ENCODE data around the gene RASGRP3.

Gene RASGRP3

DNA sequence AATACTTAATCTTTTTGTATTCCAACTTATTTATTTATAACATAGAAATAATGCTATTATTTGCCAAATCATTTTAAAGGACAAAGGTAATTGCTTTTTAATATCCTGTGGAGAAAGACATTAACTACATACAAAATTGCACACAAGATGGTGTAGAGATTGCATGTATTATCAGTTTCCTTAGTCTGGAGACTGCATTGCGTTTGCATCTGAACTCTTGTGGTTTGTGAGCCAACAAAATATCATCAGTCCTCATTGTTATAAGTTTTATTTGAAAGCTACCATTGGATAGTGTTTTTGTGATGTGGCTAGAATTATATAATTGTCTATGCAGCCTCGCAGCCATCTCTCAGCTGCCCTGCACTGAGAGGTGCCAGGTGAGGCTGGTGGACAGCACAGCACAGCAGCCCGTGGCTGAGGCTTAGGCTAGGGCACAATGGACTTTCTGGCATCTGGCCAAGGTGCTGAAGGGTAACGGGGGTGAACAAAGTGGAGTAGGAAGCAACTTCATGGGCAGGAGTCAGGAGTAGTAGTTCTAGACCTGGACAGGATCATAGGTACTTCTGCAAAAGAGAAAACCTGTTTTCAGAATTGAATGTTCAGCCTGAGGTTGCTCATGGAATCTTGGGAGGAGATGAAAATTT lies 15.1 kb downstream of the RASGRP3 start:
- DNase-seq (ENCODE audit: low read depth in 2 of 2): no peak

DNA sequence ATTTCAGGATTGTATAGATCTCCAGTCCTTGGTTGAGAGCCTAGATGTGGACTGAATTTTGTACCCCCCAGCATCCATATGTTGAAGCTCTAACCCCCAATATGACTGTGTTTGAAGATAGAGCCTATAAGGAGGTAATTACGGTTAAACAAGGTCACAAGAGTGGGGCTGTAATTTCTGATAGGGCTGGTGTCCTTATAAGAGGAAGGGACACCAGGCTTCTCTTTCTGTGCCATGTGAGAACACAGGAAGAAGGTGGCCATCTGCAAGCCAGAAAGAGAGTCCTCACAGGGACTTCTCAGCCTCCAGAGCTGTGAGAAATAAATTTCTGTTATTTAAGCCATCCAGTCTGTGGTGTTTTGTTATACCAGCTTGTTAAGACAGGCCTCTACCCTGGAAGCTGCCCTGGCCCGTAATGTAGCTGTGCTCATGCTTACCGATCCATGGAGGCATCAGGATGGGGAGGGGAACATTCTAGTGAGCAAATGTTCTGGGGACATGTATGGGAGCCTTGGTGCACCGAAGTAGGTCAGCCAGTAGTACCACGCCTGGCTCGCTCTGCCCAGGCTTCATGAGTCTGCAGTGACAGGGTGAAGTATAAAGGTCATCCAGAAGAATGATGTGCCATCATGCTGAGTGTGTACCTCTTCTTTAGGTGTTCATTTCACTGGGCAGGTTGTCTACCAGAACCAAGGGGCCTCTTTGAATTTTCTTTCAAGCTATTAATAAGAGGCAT lies 16.1 kb downstream of the RASGRP3 start:
- no peak for DNase-seq (ENCODE audit: low read depth in 2 of 2)

DNA sequence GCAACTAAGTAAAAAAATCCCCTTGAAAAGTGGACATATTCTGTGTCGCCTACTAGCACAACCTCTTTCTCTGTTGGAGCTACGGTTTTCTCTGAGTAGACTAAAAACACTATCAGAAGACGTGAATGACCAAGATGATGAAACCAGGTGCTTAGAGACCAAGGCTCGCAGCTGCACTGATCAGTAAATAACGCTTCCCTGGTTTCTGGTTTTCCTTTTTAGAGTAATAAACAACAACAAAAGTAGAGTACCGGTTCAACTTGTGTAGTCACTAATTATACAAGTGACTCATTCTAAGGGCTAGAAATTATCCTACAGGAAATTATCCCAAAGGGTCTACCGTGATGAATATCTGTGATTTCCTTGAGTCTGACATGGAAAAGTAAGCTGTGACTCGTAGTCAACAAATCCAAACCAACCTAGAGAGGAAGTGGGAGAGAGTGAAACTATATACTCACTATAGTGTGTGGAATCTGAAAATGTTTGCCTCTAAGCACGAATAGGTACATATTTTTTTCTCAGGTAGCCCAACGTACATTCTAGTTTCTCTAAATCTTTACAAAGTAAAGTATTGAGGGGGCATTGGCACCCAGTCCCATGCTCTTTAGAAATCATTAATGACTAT lies 17.8 kb downstream of the RASGRP3 start:
- DNase-seq (ENCODE audit: low read depth in 2 of 2): no peak

DNA sequence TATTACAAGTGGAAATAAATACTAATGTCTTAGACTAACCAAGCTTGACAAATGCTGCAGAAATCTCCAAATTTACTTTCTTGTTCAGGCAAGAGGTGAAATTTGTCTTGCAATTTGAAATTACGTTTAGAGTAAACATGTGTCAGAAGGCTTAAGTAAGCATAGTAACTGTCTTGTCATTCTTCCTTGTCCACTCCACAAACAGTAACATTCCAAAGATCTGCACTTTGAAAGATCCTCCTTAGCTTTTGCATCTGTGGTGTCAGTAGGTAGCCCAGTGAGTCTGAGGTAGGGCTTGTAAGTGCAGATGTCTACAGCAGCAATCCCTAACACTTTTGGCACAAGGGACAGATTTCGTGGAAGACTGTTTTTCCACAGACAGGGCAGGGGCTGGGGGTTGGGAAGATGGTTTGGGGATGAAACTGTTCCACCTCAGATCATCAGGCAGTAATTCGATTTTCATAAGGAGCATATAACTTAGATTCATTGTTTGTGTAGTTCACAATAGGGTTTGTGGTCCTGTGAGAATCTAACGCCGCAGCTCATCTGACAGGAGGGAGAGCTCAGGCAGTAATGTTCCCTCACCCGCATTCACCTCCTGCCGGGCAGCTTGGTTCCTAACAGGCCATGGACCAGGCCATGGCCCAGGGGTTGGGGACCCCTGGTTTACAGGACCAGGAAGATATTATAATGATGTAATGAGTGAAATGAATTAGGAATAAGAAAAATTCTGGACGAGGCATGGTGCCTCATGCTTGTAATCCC lies 18.6 kb downstream of the RASGRP3 start:
- no peak for DNase-seq (ENCODE audit: low read depth in 2 of 2)

DNA sequence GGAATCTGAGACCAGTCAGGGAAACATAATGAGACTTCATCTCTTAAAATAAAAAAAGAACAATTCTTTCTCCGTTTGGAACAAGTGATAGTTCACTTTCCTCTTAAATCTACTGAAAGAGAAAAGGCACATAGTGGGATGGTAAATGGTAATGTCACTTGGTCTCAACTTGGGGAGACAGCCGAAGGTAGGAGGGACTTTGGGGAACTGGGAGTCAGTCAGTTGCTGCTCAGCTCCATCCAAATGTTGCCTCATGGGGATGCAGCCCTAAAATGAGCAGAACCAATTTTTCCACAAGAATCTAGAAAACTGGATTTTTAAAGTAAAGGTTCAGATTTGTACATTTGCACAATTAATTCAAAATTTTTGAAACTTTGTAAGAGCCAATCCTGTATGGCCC lies 19.2 kb downstream of the RASGRP3 start:
- no peak for DNase-seq (ENCODE audit: low read depth in 2 of 2)

DNA sequence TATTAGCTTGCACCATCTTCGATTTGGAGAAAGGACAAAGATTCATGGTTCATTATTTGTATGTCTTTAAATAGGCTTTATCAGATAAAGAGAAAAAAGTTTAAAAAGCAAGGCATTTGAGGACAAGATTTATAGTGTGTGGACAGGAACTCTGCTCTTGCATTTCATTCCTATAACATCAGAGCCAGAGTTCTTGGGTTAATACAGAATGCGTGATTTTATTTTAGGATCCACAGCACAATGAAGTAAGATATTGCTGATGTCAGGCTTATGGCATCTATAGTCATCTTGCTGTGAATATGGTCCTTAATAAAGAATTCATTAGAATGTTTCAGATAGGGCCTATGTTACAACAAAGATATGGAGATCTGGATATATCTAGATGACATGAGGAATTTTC lies 19.7 kb downstream of the RASGRP3 start:
- DNase-seq (ENCODE audit: low read depth in 2 of 2): no peak

DNA sequence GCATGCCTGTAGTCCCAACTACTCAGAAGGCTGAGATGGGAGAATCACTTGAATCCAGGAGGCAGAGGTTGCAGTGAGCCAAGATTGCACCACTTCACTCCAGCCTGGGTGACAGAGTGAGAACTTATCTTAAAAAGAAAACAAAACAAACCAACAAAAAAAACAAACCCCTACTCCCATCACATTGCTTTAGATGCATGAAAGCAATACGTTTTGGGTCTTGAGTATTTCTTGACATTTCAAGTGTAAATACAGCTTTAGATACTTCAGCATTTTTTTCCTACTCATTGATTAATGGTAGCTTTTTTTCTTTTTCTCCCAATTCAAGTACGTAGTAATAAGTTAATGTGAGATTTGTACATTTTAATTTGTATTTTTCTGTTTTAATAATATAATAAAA lies 20.3 kb downstream of the RASGRP3 start:
- no peak for DNase-seq (ENCODE audit: low read depth in 2 of 2)

DNA sequence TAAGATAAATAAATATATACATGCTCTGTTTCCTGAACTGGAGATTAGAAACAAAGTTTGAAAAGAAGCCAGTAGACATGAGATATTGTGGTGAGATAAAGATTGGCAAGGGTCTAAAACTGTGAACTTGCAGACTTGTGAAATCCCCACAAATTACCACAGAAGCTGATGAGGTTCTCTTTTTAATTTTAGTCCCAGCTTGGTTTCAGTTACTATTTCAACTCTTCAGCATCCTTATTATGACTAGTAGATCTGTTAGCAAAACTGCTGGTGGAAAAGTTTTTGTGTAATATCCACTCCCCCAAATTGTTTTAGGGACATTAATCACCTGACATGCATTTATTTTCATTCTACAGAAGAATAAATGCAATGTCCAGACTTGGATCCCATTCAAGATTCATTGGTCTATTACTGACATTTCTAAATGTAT lies 20.8 kb downstream of the RASGRP3 start:
- no peak for DNase-seq (ENCODE audit: low read depth in 2 of 2)

DNA sequence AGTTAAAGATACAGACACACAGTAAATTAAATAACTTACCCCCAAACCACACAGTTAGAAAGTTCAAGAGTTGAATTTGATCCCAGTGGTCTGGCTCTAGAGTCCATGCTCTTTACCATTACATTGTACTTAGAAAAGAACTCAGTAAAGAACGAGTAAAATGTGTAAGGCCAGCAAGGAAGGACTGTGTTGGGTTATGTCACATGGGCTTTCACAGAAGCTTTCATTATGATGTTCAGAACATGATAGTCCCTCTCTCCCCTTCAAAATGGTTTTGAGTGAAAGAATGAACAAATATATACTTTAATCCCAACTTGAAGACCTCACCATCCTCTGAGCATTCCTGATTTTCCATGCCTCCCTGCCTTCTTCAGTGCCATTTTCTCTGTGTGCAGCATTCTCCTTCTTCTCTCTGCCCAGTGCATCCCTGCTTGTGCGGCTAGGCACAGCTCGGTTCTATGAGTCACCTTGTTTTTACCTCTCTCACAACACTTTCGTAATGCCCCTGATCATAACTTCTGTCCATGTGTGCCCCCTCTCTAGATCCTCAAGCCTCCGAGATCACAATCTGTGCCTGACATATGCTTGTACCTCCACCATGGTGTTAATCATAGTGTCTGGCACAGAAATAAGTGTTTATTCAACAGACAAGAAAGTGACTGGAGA lies 22.0 kb downstream of the RASGRP3 start:
- no peak for DNase-seq (ENCODE audit: low read depth in 2 of 2)

DNA sequence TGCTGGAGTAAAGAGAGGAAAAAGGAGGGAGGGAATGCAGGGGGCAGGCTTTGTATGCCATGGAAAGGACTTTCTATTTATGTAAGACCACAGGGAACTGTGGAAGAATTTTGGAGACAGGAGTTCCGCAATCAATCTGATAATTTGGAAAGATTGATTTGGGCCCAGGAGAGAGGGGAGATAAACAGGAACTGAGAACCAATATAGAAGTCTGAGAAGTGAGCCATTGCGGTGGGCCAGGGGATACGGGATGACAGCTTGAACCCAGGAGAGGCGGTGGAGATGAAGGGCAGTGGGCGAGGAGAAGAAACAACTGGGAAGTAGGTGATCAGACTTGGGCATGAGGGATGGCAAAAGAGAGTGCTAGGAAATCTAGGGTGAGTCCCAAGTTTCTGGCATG lies 23.7 kb downstream of the RASGRP3 start:
- DNase-seq (ENCODE audit: low read depth in 2 of 2): no peak

DNA sequence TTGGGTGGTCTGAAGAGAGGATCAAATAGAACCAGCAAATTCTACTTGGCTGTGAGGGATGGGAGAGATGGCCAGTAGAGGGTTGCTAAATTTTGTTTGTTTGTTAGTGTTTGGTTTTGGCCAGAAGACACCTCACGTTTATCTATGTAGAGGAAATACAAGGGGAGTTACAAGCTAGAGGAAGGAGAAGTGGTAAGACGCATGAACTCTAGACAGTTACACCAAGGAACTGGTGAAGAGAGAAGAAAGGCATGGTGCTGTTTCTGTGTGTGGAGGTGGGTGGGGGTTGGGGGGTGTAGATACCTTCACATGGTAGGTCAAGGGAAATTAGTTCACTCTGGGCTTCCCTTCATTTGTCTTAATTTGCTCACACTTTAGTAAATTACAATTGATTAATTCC lies 25.6 kb downstream of the RASGRP3 start:
- no peak for DNase-seq (ENCODE audit: low read depth in 2 of 2)

DNA sequence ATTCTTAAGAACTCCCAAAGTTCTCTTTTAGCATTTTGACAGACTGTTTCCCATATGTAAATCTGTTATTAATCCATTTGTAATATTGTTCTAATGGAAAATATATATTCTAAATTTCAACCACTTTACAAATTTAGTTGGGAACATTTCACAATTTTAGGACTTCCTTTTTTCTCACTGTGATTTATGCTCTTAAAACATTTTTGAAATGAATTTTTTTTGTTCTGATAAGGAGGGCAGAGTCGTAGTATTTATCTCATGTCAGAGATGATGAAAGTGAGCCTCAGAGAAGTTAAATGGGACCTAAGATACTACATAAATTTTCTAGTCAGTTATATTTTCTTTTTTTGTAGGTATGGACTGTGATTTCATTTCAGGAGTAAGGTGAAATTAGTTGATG lies 26.6 kb downstream of the RASGRP3 start:
- DNase-seq (ENCODE audit: low read depth in 2 of 2): no peak

DNA sequence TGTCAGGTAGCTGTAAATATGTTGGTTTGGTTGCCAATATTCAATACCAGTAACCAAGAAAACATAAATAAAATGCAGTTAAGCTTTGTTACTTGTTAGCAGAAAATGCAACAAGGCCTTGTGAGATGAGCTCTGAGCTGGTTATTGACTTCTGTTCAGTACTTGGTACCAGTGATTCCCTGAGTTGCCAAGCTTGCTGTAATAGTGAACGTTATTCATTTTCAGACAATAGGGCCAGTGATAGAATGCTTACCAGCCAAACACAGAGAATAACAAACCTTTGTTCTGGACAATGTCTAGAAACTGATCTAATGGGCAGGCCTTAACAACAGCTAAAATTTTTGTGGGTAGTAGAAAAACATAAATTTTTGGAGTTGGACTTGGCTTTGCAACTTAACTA lies 29.5 kb downstream of the RASGRP3 start:
- DNase-seq (ENCODE audit: low read depth in 2 of 2): no peak

DNA sequence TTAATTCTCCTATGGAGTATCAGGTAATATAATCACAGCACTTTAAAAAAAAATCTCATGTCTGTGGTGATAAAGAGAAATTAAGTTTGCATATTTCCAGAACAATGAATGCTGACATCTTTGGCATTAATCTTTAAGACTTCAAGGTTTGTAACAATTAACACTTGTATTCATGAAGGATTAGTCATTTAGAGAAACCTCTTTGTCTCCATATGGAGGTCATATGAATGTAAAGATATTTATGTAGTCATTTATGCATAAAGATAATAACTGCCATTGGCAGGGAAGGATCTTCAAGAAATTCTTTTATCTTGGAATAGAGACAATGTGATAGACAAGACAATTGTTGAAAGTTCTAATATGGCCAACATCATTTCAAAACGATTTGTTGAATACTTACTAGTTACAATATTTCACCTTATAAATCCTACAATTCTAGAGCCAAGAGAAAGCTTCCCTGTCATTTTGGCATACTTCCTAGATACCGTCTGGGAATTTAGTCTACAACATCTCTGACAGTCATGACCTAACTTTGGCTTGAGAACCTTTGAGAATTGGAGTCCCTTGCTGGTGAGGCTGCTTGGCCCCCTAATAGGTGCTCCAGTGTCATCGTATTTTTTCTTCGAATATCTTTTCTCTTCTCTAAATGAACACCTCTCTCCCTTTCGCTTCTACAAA lies 33.6 kb downstream of the RASGRP3 start:
- DNase-seq (ENCODE audit: low read depth in 2 of 2): no peak

DNA sequence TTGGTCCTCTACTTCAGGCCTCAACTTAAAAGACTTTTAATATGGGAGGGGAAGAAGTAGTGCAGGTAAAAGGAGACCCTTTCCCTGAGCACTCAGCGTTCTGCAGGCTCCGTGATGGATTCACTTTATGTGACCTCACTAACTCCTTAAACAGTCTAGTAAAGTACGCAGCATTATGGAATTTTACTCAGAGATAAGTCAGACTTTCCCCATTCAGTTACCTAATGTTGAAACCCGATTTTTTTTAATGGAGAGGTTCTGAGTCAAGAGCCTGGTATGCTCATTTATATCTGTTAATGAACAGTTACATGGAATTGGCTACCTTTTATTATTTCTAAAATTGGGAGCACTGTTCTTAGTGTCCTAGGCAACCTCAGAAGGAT lies 34.1 kb downstream of the RASGRP3 start:
- no peak for DNase-seq (ENCODE audit: low read depth in 2 of 2)

DNA sequence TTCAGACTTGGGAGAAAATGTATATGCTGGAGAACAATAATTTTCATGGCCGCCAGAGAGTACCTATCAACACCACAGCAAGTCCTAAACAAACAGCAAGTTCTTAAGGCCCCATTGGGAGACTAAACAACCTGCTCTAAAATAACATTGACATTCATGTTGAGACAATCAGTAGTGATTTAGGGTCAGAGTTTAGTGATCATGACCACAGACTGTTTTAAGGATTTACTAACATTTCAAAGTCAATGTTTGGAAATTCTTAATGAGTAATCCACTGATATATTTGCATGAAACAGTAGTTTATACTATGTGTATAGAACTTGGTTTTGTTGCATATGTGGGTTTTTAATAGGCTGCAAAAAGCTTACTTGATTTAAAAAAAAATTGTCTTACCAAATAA lies 34.7 kb downstream of the RASGRP3 start:
- DNase-seq (ENCODE audit: low read depth in 2 of 2): no peak

DNA sequence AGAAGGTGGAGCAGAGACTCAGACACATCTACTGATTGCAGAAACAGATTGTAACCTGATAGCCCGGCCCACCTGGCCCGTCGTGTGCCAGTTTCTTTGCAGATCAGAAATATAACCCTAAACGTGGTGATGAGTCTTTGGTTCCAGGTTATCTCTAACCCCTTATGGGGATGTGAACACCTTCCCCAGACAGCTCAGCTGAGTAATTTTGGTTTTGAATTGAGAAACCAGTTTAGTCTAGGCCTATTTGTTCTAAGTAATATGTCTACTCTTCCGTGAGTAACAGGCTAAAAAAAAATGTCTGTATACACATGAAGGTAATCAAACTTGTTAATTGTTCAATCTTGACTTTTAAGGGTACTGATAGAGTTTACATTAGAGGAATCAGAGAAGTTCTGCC lies 35.7 kb downstream of the RASGRP3 start:
- DNase-seq (ENCODE audit: low read depth in 2 of 2): no peak

DNA sequence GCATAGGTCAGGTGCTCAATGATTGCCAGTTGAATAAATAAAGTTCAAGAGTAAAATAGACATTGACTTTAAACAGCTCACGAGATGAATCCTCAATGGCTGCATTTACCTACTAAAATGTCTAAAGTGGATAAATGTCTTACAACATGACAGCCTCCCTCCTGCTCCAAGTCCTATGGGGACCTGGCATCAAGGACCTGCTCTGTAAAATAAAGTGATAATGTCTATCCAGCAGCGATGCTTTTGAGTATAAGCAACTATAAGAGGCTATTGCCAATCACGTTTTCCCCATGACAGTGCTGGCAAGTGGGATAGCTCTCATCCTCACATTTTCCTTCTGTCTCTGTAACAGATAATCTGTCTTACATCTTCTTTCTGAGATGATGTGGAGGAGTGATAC lies 37.0 kb downstream of the RASGRP3 start:
- DNase-seq (ENCODE audit: low read depth in 2 of 2): no peak

DNA sequence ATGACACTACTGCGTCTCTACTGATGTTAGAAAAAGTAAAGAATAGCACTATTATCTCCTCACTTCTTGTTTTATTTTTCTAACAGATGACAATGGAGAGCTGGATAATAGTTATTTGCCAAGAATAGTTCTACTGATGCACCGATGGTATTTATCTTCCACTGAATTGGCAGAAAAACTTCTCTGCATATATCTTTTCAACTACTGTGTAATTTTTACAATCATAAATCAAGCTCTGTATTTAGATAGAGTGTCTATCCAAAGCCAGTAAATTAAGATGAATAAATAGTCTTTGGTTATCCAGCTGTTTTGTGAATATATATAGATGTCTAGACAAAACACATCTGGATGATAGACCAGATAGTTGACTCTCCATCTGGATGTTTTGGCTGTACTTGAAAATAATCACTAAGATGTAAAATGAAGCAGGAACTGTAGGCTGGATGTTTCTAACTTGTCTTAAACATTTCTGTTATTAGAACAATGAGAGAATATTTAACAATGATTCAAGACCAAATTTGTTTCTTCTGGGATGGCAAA lies 40.1 kb downstream of the RASGRP3 start:
- DNase-seq (ENCODE audit: low read depth in 2 of 2): no peak

DNA sequence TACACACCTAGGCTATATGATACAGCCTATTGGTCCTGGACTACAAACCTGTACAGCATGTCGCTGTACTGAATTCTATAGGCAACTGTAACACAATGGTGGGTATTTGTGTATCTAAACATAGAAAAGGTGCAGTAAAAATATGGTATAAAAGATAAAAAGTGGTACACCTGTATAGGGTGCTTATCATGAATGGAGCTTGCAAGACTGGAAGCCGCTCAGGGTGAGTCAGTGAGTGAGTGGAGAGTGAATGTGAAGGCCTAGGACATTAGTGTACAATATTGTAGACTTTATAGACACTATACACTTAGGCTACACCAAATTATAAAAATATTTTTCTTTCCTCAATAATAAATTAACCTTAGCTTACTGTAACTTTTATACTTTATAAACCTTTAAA lies 41.8 kb downstream of the RASGRP3 start:
- DNase-seq (ENCODE audit: low read depth in 2 of 2): no peak

DNA sequence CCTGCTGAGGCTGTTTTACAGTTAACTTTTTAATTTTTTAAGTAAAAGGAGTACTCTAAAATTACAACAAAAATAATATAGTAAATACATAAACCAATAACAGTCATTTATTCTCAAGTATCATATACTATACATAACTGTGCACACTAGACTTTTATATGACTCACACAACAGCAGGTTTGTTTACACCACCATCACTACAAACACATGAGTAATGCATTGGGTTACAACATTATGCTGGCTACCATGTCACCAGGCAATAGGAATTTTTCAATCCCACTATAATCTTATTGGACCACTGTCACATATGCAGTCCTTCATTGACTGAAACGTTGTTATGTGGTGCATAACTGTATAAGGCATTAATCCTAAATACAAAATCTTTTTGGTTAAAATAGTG lies 42.5 kb downstream of the RASGRP3 start:
- no peak for DNase-seq (ENCODE audit: low read depth in 2 of 2)

Data from stimulated activated CD8-positive, alpha-beta memory T cell treated with anti-CD3 and anti-CD28 coated beads, Interleukin-15, amount 100 ng/mL, for 4 hours (primary cell).